Panc1 (cell line): ENCODE data around the gene ZER1. TPM values are rescaled to one million over a fixed set of nuclear protein-coding genes. Genes with fewer than 3 reads are reported as not detected.

ENCODE experiments used
- ATAC-seq: fragments of 200-7000 bp; cut with Tn5 transposase; 2 replicates; pipeline ENCODE4 v1.9.1; 2020; ENCODE audit warnings: mild to moderate bottlenecking, moderate library complexity
- Bru-seq: library from RNA; stranded (reverse); fragments of 400-500 nt; gene quantifications from one replicate; lab custom pipeline; 2021; lab: Mats Ljungman, UMichigan
- BruChase-seq, 2 experiments: library from RNA; stranded (reverse); fragments of 400-500 nt; gene quantifications; one replicate each; lab custom pipeline; 2021; lab: Mats Ljungman, UMichigan
- BruUV-seq: library from RNA; stranded (reverse); fragments of 400-500 nt; replicated peaks from 2 replicates; lab custom pipeline; 2021; lab: Mats Ljungman, UMichigan
- CTCF ChIA-PET: fragments of 300-600 bp; sonication (Branson Sonifier 250); formaldehyde crosslinking; loops from one replicate; lab custom pipeline; 2022; ENCODE audit warnings: antibody characterized with exemption; lab: Charles Lee
- POLR2A ChIA-PET: fragments of 300-600 bp; sonication (Branson Sonifier 250); formaldehyde crosslinking; loops from one replicate; lab custom pipeline; 2022; ENCODE audit warnings: antibody characterized with exemption; lab: Charles Lee
- DNase-seq: peaks from one replicate; pipeline ENCODE4 v3.0.0-alpha.2; 2010; ENCODE audit warnings: low read depth, low spot score
- H3K27ac ChIP-seq: 2 replicates; pipeline ENCODE4 v1.5.1; 2011; ENCODE audit warnings: mild to moderate bottlenecking, low read length, inconsistent platforms
- H3K27me3 ChIP-seq: fragments of 200-500 bp; sonication (Bioruptor generic); 2 replicates; pipeline ENCODE4 v1.6.0; 2014; ENCODE audit warnings: low read length, inconsistent platforms; ENCODE audit not compliant: control insufficient read depth, insufficient read depth
- H3K36me3 ChIP-seq: fragments of 200-500 bp; sonication (Bioruptor generic); 2 replicates; pipeline ENCODE4 v1.5.1; 2014; ENCODE audit warnings: inconsistent platforms, mild to moderate bottlenecking, low read length, moderate library complexity; ENCODE audit not compliant: control insufficient read depth, insufficient read depth
- H3K4me1 ChIP-seq: 2 replicates; pipeline ENCODE4 v1.5.1; 2011; ENCODE audit warnings: inconsistent platforms, mild to moderate bottlenecking, low read length, moderate library complexity; ENCODE audit not compliant: control insufficient read depth, insufficient read depth
- H3K4me3 ChIP-seq, 2 experiments: 2 replicates each; pipeline ENCODE4 v1.5.1; 2011 to 2012; ENCODE audit warnings: low read depth in 2 of 2, low read length in 2 of 2, mild to moderate bottlenecking in 2 of 2, inconsistent platforms in 1 of 2, moderate library complexity in 1 of 2
- H3K9me3 ChIP-seq: fragments of 200-500 bp; sonication (Bioruptor generic); 2 replicates; pipeline ENCODE4 v1.5.1; 2014; ENCODE audit warnings: low read depth, mild to moderate bottlenecking, inconsistent platforms, low read length, moderate library complexity; ENCODE audit not compliant: control insufficient read depth, insufficient read depth
- POLR2AphosphoS5 ChIP-seq: IDR thresholded peaks from 2 replicates; pipeline ENCODE4 v1.6.1; 2012; ENCODE audit warnings: mild to moderate bottlenecking, low read depth, low read length, moderate library complexity
- SIN3A ChIP-seq: IDR thresholded peaks from 2 replicates; pipeline ENCODE4 v1.6.1; 2012; ENCODE audit warnings: low read depth, mild to moderate bottlenecking, low read length, moderate library complexity, borderline replicate concordance; ENCODE audit not compliant: insufficient read depth
- TCF7L2 ChIP-seq: IDR thresholded peaks from 2 replicates; pipeline ENCODE4 v1.6.1; 2011; ENCODE audit warnings: mild to moderate bottlenecking, low read depth, low read length, inconsistent platforms
- in situ Hi-C: cut with HindIII; loops from 2 replicates; pipeline ENCODE4 v1.10.0; 2016; ENCODE audit warnings: low sequenced_read_pairs, low pct_unique_long_range_greater_than_20kb
- intact Hi-C: fragments of 100-400 bp; cut with micrococcal nuclease; formaldehyde crosslinking; loops from one replicate; pipeline ENCODE4 v1.10.0; 2022; ENCODE audit not compliant: unreplicated experiment
- long read RNA-seq: library from polyadenylated mRNA; unstranded; transcript quantifications from one replicate; pipeline ENCODE4 v2.0.0, GENCODE V29; 2021; ENCODE audit not compliant: unreplicated experiment
- polyA plus RNA-seq: library from polyadenylated mRNA; unstranded; fragments of >200 nt; gene quantifications from one replicate; pipeline ENCODE4 v1.2.1, GENCODE V29; 2012; ENCODE audit warnings: missing spikeins; ENCODE audit not compliant: insufficient read length
- total RNA-seq: library from RNA; stranded (reverse); gene quantifications from one replicate; pipeline ENCODE4 v1.2.1, GENCODE V29; 2021; ENCODE audit not compliant: unreplicated experiment
- TF ChIP-seq, protein P1 (sequence below), 2 experiments: IDR thresholded peaks; 2 replicates each; pipeline ENCODE4 v1.6.1; 2011 to 2012; ENCODE audit warnings: low read depth in 2 of 2, control low read depth in 1 of 2, low read length in 1 of 2, mild to moderate bottlenecking in 1 of 2, moderate library complexity in 1 of 2; ENCODE audit not compliant: insufficient read depth in 1 of 2
- TF ChIP-seq, protein P2 (sequence below): fragments of 450-650 bp; IDR thresholded peaks from 2 replicates; pipeline ENCODE4 v1.5.1; 2017; ENCODE audit warnings: mild to moderate bottlenecking

ZER1 gene
- total RNA-seq (16.2 TPM), Bru-seq, nascent RNA (percentile 46 among the genes with signal in this experiment), BruChase-seq, experiment 1, labeled RNA remaining after a 2-hour chase (percentile 45 among the genes with signal in this experiment), BruChase-seq, experiment 2, labeled RNA remaining after a 6-hour chase (percentile 54 among the genes with signal in this experiment)
- polyA plus RNA-seq = 21.2 TPM
- long read RNA-seq, full-length matches to known transcripts = 12 of 30 reads
- long read RNA-seq, partial matches to known transcripts = 2 of 30 reads
- long read RNA-seq, other reads (novel, unspliced or antisense) = 16 of 30 reads

DNA sequence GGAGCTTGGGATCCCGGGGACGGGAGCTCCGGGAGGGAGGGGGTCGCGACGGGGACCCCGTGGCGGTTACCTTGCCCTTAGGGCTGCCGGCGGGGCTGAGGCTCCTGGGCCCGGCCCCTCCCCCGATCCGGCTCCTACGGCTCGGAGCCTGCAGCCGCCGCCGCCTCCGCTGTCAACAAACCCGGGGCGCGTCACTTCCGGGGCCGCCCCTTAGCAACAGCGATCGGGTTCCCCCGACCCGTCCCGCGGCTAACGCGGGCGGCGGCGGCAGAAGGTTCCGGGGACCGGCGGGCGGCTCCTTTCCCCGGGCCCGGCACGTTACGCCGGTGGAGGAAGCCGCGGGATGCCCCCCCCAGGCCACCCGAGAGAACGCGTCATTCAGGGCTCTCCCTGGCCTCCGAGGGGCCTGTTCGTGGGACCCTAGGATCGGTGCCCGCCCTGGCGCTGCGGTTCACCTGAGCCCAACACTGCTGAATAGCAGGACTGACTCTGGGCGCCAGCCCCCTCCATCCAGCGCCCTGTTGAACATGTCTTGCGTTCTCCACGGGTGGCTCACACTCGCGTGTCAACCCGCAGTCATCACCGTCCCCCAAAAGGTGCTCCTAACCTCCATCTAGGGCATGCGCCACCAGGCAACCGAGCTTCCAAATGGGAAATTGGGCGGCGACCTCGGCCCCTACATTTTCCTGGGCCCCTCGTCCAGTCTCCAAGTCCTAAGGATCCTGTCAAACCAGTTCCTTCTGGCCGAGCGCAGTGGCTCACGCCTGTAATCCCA is at the start of gene ZER1:
Gene ZER1 (minus strand): TSS at position 183 of the 775 bp plus-strand sequence. CDS start 16,362 bp downstream, outside the sequence.
- in situ Hi-C loops = no loop called here

DNA sequence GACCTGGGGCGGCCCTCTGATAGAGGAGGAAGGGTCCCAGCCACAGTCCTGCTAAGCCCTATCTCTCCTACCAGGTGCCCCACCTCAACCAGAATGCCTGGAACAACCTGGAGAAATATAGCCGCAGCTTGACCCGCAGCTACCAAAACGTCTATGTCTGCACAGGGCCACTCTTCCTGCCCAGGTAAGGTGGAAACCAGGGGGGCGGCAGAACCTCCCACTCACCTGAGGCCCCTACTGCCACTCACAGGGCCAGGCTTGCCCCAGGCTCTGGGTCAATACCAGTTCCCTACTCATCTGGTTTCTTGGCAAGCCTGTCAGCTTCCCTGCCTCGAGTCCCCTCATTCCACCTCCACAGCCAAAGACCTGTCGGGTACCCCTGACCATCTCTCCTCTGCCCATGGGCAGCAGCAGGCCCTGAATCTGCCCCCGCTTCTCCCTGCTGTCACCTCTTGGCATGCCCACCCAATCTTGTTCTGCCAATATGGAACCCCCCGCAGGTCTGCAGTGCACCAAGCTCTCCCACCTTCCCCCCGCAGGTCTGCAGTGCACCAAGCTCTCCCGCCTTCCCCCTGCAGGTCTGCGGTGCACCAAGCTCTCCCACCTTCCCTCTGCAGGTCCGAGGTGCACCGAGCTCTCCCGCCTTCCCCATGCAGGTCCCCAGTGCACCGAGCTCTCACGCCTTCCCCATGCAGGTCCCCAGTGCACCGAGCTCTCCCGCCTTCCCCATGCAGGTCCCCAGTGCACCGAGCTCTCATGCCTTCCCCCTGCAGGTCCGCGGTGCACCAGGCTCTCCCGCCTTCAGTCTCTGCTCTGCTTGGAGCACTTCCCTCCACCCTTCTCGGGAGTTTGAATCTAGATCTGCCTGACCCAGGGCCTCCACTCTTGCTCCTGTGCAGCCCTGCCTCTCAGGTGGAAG is 49.2 kb upstream of the ZER1 start:
- Histone ChIP-seq H3K27ac (no peak overlapping the region), H3K4me1 (peaks cover 3% of the 10 kb centered on the region; the same call in 1 of the 2 replicates), H3K36me3 (no peaks in the 10 kb centered on the region; the same call in 1 of the 2 replicates), H3K9me3 (no peaks in the 10 kb centered on the region), H3K27me3 (no peaks in the 10 kb centered on the region), H3K4me3 (no peak overlapping the region)
- ChIA-PET CTCF (no interaction called here), POLR2A (interaction anchor here (0.6 kb wide), 1 partner anchor 62 kb away, joined by 4 read pairs; no protein-coding TSS in a partner anchor)
- in situ Hi-C loops = no loop called here
- intact Hi-C loops = no loop called here
- BruUV-seq = no TSS peak
- DNase-seq = no peak
- TF ChIP-seq POLR2AphosphoS5 (no peak), TCF7L2 (no peak), SIN3A (no peak)
- TF ChIP-seq, protein P1, sequence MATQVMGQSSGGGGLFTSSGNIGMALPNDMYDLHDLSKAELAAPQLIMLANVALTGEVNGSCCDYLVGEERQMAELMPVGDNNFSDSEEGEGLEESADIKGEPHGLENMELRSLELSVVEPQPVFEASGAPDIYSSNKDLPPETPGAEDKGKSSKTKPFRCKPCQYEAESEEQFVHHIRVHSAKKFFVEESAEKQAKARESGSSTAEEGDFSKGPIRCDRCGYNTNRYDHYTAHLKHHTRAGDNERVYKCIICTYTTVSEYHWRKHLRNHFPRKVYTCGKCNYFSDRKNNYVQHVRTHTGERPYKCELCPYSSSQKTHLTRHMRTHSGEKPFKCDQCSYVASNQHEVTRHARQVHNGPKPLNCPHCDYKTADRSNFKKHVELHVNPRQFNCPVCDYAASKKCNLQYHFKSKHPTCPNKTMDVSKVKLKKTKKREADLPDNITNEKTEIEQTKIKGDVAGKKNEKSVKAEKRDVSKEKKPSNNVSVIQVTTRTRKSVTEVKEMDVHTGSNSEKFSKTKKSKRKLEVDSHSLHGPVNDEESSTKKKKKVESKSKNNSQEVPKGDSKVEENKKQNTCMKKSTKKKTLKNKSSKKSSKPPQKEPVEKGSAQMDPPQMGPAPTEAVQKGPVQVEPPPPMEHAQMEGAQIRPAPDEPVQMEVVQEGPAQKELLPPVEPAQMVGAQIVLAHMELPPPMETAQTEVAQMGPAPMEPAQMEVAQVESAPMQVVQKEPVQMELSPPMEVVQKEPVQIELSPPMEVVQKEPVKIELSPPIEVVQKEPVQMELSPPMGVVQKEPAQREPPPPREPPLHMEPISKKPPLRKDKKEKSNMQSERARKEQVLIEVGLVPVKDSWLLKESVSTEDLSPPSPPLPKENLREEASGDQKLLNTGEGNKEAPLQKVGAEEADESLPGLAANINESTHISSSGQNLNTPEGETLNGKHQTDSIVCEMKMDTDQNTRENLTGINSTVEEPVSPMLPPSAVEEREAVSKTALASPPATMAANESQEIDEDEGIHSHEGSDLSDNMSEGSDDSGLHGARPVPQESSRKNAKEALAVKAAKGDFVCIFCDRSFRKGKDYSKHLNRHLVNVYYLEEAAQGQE (IDR thresholded peaks at IDR 0.05; ENCODE audit: insufficient read depth in 1 of 2, low read depth in 2 of 2, low read length in 1 of 2) = no peak
- TF ChIP-seq, protein P2, sequence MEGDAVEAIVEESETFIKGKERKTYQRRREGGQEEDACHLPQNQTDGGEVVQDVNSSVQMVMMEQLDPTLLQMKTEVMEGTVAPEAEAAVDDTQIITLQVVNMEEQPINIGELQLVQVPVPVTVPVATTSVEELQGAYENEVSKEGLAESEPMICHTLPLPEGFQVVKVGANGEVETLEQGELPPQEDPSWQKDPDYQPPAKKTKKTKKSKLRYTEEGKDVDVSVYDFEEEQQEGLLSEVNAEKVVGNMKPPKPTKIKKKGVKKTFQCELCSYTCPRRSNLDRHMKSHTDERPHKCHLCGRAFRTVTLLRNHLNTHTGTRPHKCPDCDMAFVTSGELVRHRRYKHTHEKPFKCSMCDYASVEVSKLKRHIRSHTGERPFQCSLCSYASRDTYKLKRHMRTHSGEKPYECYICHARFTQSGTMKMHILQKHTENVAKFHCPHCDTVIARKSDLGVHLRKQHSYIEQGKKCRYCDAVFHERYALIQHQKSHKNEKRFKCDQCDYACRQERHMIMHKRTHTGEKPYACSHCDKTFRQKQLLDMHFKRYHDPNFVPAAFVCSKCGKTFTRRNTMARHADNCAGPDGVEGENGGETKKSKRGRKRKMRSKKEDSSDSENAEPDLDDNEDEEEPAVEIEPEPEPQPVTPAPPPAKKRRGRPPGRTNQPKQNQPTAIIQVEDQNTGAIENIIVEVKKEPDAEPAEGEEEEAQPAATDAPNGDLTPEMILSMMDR = no peak
- no peak for ATAC-seq

More for the DNA sequence above, at the start of gene ZER1:
- ChIA-PET POLR2A (interaction anchor here (0.6 kb wide), 1 partner anchor 32 kb away, joined by 6 read pairs; no protein-coding TSS in a partner anchor), CTCF (no interaction called here)
- ATAC-seq (peak; percentile 97), DNase-seq (no peak)
- peak within 1 kb of the TSS; percentile 83 for H3K27ac ChIP-seq
- intact Hi-C loops = no loop called here
- H3K27me3 ChIP-seq = no peaks in the 10 kb centered on the region
- BruUV-seq = no TSS peak
- TF ChIP-seq POLR2AphosphoS5 (peak; percentile 69; the same call in 1 of the 2 replicates), SIN3A (no peak; the same call in 1 of the 2 replicates)
- TF ChIP-seq, protein P1 (IDR thresholded peaks at IDR 0.05; ENCODE audit: insufficient read depth in 1 of 2, low read depth in 2 of 2, low read length in 1 of 2) = no peak
- no peaks in the 10 kb centered on the region for H3K9me3 ChIP-seq
- no peaks in the 10 kb centered on the region for H3K4me1 ChIP-seq
- no peaks in the 10 kb centered on the region for H3K36me3 ChIP-seq
- peak within 1 kb of the TSS; percentile 68 to 86 for H3K4me3 ChIP-seq
